Spinal cord (tissue), 10 donors: ENCODE results near the gene IZUMO1. TPM values are rescaled to one million over a fixed set of nuclear protein-coding genes. Genes with fewer than 3 reads are reported as not detected.
"Not testable (repeated sequence)": the region's sequence is repeated elsewhere in the genome, so short reads cannot be mapped to it uniquely, and the experiment has no call there.

Source experiments
- DNase-seq, 6 donors: peaks; one replicate each; pipeline versions ENCODE4 v3.0.0 to v3.0.0-alpha.2; 2013 to 2015; ENCODE audit warnings: low spot score in 6 of 6, low read depth in 4 of 6
- H3K27ac ChIP-seq: one replicate; pipeline ENCODE4 v1.5.1; 2013; ENCODE audit warnings: low read depth, low read length, control low read depth
- H3K27me3 ChIP-seq: one replicate; pipeline ENCODE4 v1.6.1; 2013; ENCODE audit warnings: low read length; ENCODE audit not compliant: control insufficient read depth, insufficient read depth
- H3K36me3 ChIP-seq: one replicate; pipeline ENCODE4 v1.6.1; 2013; ENCODE audit warnings: low read length; ENCODE audit not compliant: control insufficient read depth, insufficient read depth
- H3K4me1 ChIP-seq: one replicate; pipeline ENCODE4 v1.6.1; 2013; ENCODE audit warnings: low read length; ENCODE audit not compliant: control insufficient read depth, insufficient read depth
- H3K4me3 ChIP-seq: one replicate; pipeline ENCODE4 v1.5.1; 2013; ENCODE audit warnings: low read depth, low read length, control low read depth
- H3K9me3 ChIP-seq: one replicate; pipeline ENCODE4 v1.6.1; 2013; ENCODE audit warnings: low read length; ENCODE audit not compliant: control insufficient read depth, insufficient read depth
- WGBS: methylation state at CpG from one replicate; pipeline ENCODE4 v1.1.5; 2013; ENCODE audit warnings: missing lambda C conversion rate; ENCODE audit not compliant: insufficient coverage; 5-methylcytosine and 5-hydroxymethylcytosine counted together
- long read RNA-seq, 4 donors: transcript quantifications; one replicate each; lab custom pipeline, GENCODE V29; 2026
- polyA plus RNA-seq, 2 donors: library from polyadenylated mRNA; unstranded; fragments of 120-200 nt; gene quantifications; one replicate each; pipeline ENCODE4 v1.2.1, GENCODE V29; 2013; ENCODE audit not compliant: insufficient read length in 2 of 2
- total RNA-seq, 2 donors: library from RNA; depleted of rRNA in 1 of 2; stranded (reverse); fragments of 120-200 nt in 1 of 2; fragments of >200 nt in 1 of 2; gene quantifications; one replicate each; pipeline versions ENCODE4 v1.2.3 to v1.2.4, GENCODE V29; 2013 to 2014
- donor health status: healthy.

Gene IZUMO1
- total RNA-seq, result under 1 TPM in 1 of 2 donors, not detected in 1; 0.10 TPM
- 1 to 10 TPM in 1 of 2 donors, under 1 TPM in 1; 0.41 to 1.2 TPM for polyA plus RNA-seq
- long read RNA-seq, donor 1, result 0 reads
- long read RNA-seq, donor 2, result 0 reads
- long read RNA-seq, donor 3, result 0 reads
- long read RNA-seq, donor 4, result 0 reads

DNA sequence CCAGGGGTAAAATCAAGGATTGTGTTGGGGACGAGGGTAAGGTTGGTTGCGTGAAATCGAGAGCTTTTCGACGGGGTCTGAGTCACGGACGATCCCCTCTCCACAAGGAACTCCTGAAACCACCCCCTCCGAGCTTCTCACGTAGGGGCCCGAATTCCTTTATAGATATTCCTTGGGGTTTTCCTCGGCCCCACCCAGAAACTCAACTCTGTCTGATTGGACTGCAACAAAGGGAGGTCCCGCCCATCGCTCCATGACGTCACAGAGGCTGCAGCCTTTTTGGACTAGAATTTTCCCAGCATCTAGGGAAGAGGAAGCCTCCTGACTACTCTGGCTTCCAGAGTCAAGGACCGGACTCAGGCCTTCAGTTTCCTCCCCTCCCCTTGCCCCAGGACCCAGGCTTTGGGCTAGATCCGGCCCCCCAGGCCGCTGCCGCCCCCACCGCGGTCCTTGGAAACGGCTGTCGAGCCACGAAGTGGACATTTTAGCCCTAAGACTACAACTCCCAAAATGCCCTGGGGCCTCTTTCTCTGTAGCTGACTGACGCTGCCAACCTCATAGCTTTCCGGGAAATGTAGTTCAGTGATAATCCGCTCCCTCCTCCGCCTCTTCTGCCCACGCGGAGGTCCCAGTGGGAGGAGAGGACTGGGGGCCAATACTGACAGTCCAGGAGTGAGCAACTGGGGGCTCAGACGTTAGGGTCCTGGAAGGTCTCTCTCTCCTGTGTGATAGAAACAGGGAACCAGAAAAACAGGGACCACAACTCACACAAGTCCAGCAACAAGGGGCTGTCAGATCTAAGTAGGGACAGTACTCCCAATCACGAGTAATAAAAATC lies at the start of gene IZUMO1:
IZUMO1 (minus strand) TSS at position 172 of the 838 bp plus-strand sequence. CDS start 1,050 bp downstream, outside the sequence.
- Histone ChIP-seq H3K9me3 (no peaks in the 10 kb centered on the region), H3K4me3 (peak within 1 kb of the TSS; percentile 55), H3K27ac (peak within 1 kb of the TSS; percentile 67), H3K4me1 (peaks cover 12% of the 10 kb centered on the region), H3K27me3 (peaks cover 31% of the 10 kb centered on the region), H3K36me3 (peaks cover 8% of the 10 kb centered on the region)
- DNase-seq, result peak in 5 of 6 donors; percentile 64 to 97 (median 79)
- WGBS, result under 1% methylated on average over 18 of the region's 31 CpGs

DNA sequence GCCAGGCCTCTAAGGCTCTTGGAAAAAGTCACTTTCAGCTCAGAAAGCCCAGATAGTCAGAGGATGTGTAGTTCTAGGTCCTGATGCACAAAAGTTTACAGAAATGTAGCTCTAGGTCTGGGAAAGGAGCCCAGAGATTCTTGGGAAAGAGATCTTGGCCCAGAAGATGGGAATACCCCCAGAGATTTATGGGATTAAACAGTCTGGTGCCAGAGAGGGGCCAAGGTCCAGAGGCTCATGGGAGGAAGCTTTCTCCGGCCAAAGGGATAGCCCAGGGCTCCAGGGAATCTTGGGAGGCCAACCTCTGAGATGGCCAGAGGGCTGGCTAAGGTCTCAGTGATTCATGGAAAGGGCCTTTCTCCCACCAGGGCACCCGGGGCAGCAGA lies 49.0 kb upstream of the IZUMO1 start:
- WGBS, result 36% methylated on average over 2 of the region's 2 CpGs
- no peaks in the 10 kb centered on the region for H3K9me3 ChIP-seq
- DNase-seq, result no peak
- H3K27me3 ChIP-seq, result no peaks in the 10 kb centered on the region
- no peak overlapping the region for H3K4me3 ChIP-seq
- H3K36me3 ChIP-seq, result peaks cover 36% of the 10 kb centered on the region
- peak overlapping the region; percentile 96 for H3K27ac ChIP-seq
- H3K4me1 ChIP-seq, result peaks cover 25% of the 10 kb centered on the region

DNA sequence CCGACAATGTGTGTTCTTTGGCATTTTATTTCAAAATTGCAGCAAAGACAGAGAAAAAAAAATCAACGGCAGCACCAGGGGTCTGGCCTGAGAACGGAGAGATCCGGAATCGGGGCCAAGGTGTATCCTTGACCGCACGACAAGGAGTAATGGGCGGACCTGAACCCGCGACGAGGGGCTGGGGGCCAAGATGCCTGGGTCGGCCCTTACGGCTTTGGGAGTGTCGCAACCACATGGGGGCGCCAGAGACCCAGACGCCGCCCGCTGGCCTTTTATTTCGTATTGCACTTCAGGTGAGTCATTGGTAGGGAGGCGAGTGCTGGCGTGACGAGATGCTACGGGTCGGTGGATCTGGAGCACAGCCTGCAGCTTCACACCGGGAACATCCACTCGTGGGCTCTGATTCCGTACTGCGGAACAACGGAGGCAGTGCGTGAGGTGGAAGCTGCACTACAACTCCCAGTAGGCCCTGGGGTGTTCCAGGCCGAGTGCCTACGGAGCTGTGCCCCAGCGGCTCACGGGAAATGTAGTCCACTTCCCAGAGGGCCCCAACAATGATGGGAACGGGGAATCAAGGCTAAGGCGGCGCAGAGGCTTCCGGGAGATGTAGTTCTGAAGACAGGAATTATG lies 48.5 kb upstream of the IZUMO1 start:
- Histone ChIP-seq H3K27ac (peak overlapping the region; percentile 96), H3K27me3 (no peaks in the 10 kb centered on the region), H3K4me3 (peak overlapping the region; percentile 81), H3K4me1 (peaks cover 25% of the 10 kb centered on the region), H3K36me3 (peaks cover 33% of the 10 kb centered on the region), H3K9me3 (no peaks in the 10 kb centered on the region)
- WGBS, result 2% methylated on average over 38 of the region's 38 CpGs
- peak; percentile 91 to 99 (median 94) for DNase-seq

- no peak overlapping the region for H3K4me3 ChIP-seq
- H3K9me3 ChIP-seq, result no peaks in the 10 kb centered on the region
- peaks cover 25% of the 10 kb centered on the region for H3K4me1 ChIP-seq
- no peak for DNase-seq
- WGBS, result 89% methylated on average over 6 of the region's 6 CpGs
- peaks cover 24% of the 10 kb centered on the region for H3K36me3 ChIP-seq
- no peak overlapping the region for H3K27ac ChIP-seq
- no peaks in the 10 kb centered on the region for H3K27me3 ChIP-seq
Observed at GRCh38 chr19:48794291-48794690, 47.6 kb upstream of the IZUMO1 start.

DNA sequence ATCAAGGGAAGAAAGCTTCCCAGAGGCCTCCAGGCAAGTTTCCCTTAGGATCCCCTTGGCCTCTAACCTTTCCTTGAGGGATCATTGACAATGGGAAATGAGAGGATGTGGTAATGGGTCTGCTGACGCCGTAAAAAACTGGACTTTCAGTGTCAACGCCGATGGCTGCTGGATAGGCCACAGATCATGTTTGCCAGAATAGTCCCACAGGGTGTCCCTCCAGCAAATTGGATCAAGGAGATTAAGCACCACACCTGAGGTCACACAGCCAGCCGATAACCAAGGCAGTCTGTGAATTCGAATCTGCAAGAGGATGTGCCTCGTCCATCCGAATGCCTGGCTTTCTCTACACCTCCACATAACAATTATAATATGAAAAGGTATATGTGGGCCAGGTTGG lies 46.6 kb upstream of the IZUMO1 start:
- Histone ChIP-seq H3K27me3 (no peaks in the 10 kb centered on the region), H3K9me3 (no peaks in the 10 kb centered on the region), H3K4me1 (peaks cover 20% of the 10 kb centered on the region), H3K27ac (no peak overlapping the region), H3K4me3 (no peak overlapping the region), H3K36me3 (peaks cover 17% of the 10 kb centered on the region)
- 66% methylated on average over 4 of the region's 8 CpGs for WGBS
- DNase-seq, result no peak

- 66% methylated on average over 8 of the region's 9 CpGs for WGBS
- H3K4me1 ChIP-seq, H3K9me3 ChIP-seq, H3K36me3 ChIP-seq, DNase-seq, H3K27ac ChIP-seq, H3K27me3 ChIP-seq, H3K4me3 ChIP-seq: not testable (repeated sequence)
Observed at GRCh38 chr19:48787331-48787730, 40.6 kb upstream of the IZUMO1 start.

DNA sequence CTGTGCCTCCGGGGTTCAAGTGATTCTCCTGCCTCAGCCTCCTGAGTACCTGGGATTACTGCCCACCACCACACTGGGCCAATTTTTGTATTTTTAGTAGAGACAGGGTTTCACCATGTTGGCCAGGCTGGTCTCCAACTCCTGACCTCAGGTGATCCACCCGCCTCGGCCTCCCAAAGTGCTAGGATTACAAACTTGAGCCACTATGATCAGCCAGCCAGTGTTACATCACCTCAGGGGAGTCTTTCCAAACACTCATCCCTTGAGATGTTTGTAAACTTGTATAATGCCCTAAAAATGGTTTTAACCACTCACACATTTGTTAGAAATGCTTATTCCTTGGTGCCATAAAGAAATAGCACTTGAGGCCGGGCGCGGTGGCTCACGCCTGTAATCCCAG lies 39.7 kb upstream of the IZUMO1 start:
- H3K4me1 ChIP-seq, H3K27me3 ChIP-seq, H3K9me3 ChIP-seq, H3K27ac ChIP-seq, H3K36me3 ChIP-seq, H3K4me3 ChIP-seq, DNase-seq: not testable (repeated sequence)
- 98% methylated on average over 4 of the region's 7 CpGs for WGBS

GRCh38 chr19:48784527-48784926 lies 37.8 kb upstream of the IZUMO1 start:
- H3K9me3 ChIP-seq, result no peaks in the 10 kb centered on the region
- H3K4me1 ChIP-seq, result no peaks in the 10 kb centered on the region
- DNase-seq, result no peak
- H3K27me3 ChIP-seq, result no peaks in the 10 kb centered on the region
- no peaks in the 10 kb centered on the region for H3K36me3 ChIP-seq
- WGBS, result 38% methylated on average over 1 of the region's 5 CpGs
- no peak overlapping the region for H3K27ac ChIP-seq
- no peak overlapping the region for H3K4me3 ChIP-seq

DNA sequence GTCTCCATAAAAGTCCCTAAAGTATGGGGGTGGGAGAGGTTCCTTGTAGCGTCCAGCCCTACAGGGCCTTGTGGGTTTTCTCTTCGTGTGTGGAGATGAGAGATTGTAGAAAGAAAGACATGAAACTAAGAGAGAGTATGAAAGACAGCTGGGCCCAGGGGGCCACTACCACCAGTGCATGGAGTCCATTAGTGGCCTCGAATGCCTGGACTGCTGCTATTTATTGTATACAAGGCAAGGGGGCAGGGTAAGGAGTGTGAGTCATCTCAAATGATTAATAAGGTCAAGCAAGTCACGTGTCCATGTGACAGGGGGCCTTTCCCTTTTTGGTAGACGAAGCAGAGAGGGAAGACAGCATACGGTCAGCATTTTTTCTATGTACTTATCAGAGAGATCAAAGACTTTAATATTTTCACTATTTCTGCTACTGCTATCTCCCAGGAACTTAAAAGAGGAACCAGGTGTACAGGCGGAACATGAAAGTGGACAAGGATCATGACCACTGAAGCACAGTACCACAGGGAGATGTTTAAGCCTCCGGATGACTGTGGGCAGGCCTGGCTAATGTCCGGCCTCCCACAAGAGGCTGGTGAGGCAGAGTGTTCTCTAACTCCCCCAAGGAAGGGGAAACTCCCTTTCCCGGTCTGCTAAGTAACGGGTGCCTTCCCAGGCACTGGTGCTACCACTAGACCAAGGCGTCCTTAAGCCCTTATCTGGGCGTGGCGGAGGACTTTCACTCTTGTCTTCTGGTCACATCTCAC lies 34.1 kb upstream of the IZUMO1 start:
- DNase-seq, result no peak
- H3K36me3 ChIP-seq, result no peaks in the 10 kb centered on the region
- H3K4me1 ChIP-seq, result no peaks in the 10 kb centered on the region
- WGBS, result 74% methylated on average over 8 of the region's 14 CpGs
- H3K9me3 ChIP-seq, result no peaks in the 10 kb centered on the region
- H3K27me3 ChIP-seq, result no peaks in the 10 kb centered on the region
- H3K27ac ChIP-seq, result no peak overlapping the region
- H3K4me3 ChIP-seq, result no peak overlapping the region
